Stomach smooth muscle (tissue), 2 donors: Measurements from ENCODE around the gene ANGPTL4.
"Not testable (repeated sequence)": the region's sequence is repeated elsewhere in the genome, so short reads cannot be mapped to it uniquely, and the experiment has no call there.

Experiments
- H3K27ac ChIP-seq: one replicate; pipeline ENCODE4 v1.7.0; 2013; ENCODE audit warnings: mild to moderate bottlenecking, low read length, inconsistent platforms
- H3K27me3 ChIP-seq, 2 donors: one replicate each; pipeline ENCODE4 v1.7.0; 2013; ENCODE audit warnings: low read length in 2 of 2; ENCODE audit not compliant: insufficient read depth in 2 of 2, control insufficient read depth in 1 of 2
- H3K36me3 ChIP-seq, 2 donors: one replicate each; pipeline ENCODE4 v1.7.0; 2013; ENCODE audit warnings: low read length in 2 of 2; ENCODE audit not compliant: control insufficient read depth in 2 of 2, insufficient read depth in 2 of 2
- H3K4me1 ChIP-seq: one replicate; pipeline ENCODE4 v1.7.0; 2013; ENCODE audit warnings: low read length; ENCODE audit not compliant: control insufficient read depth, insufficient read depth
- H3K4me3 ChIP-seq, 2 donors: one replicate each; pipeline ENCODE4 v1.7.0; 2013; ENCODE audit warnings: low read length in 2 of 2
- H3K9ac ChIP-seq, 2 donors: one replicate each; pipeline ENCODE4 v1.7.0; 2013; ENCODE audit warnings: low read length in 2 of 2, mild to moderate bottlenecking in 1 of 2
- H3K9me3 ChIP-seq, 2 donors: one replicate each; pipeline ENCODE4 v1.7.0; 2013; ENCODE audit warnings: low read length in 2 of 2; ENCODE audit not compliant: control insufficient read depth in 2 of 2
- donor health status: healthy.
- donor health status: Pancreatic carcinoma.

The ANGPTL4 gene

DNA sequence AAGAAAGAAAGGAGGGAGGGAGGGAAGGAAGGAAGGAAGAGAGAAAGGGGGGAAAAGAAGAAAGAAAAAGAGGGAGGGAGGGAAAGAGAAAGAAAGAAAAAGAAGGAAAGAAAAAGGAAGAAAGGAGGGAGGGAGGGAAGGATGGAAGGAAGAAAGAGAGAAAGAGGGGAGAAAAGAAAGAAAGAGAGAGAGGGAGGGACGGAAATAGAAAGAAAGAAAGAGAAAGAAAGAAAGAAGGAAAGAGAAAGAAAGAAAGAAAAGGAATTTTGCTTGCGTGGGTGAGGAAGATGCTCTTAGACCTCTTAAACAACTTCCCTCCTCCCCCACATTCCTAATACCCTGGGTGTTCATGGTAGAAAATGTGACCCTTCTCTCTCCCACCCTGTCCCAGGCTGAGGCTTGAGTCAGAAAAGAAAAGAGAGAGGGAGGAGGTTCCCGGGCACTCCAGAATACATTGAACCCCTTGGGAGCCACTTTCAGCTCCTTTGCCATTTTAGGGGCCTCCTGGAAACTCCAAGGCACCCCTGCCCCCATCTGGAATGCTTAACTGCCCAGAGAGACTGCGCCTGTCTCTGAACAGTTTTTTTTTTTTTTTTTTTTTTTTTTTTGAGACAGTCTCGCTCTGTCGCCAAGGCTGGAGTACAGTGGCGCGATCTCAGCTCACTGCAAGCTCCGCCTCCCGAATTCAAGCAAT is 11.7 kb upstream of the ANGPTL4 start:
- Histone ChIP-seq H3K9me3 (no peaks in the 10 kb centered on the region), H3K4me3 (peak overlapping the region in 1 of 2 donors; percentile 44), H3K9ac (no peak overlapping the region), H3K36me3 (no peaks in the 10 kb centered on the region), H3K27ac (no peak overlapping the region), H3K27me3 (peaks cover 0 to 3% of the 10 kb centered on the region in 2 donors), H3K4me1 (peaks cover 7% of the 10 kb centered on the region)

DNA sequence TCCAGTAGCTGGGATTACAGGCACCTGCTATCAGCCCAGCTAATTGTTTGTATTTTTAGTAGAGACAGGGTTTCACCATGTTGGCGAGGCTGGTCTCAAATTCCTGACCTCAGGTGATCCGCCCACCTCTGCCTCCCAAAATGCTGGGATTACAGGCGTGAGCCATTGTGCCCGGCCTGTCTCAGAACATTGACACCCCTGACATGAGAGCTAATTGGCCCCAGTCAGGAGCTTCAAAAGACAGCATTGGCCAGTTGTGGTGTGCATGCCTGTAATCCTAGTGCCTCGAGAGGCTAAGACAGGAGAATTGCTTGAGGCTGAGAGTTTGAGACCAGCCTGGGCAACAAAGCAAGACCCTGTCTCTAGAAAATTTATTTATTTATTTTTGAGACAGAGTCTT is 11.1 kb upstream of the ANGPTL4 start:
- not testable (repeated sequence) for H3K4me1 ChIP-seq, H3K27me3 ChIP-seq, H3K9me3 ChIP-seq, H3K36me3 ChIP-seq, H3K9ac ChIP-seq, H3K27ac ChIP-seq
- peak overlapping the region in 1 of 2 donors; percentile 44 for H3K4me3 ChIP-seq

DNA sequence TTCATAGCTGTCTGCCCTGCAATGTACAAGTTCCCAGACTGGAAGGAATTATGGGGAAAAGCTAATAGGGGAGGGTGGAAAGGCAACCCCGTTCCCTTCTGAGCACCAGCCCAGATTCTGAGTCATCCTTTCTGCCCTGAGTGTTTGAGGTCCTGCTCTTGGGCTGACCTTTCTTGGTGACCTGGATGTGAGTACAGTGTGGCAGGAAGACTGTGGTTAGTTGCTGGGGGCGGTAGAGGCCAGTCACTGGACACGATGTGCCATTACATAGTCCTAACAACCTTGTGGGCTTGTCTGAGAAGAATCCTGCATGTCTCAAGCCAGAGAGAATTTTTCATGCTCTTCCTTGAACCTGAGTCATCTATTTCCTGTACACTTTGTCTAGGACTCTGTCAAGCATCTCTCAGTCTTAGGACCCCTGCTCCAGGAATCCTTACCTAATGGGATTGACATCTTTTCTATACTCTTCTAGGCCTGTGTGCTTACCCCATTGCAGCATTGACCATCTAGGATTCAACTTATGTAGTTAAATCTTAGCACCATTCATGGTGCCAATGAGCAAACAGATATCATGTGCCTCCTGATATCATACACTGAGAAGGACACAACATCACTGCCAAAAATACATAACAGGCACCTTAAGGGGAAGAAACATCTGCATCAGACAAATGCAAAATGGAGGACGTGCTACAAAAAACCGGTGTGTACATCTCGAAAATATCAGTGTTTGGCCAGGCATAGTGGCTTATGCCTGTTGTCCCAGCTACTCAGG is 8.1 kb upstream of the ANGPTL4 start:
- H3K4me3 ChIP-seq, result no peak overlapping the region
- no peak overlapping the region for H3K27ac ChIP-seq
- peaks cover 0 to 3% of the 10 kb centered on the region in 2 donors for H3K27me3 ChIP-seq
- peaks cover 7% of the 10 kb centered on the region for H3K4me1 ChIP-seq
- no peaks in the 10 kb centered on the region for H3K36me3 ChIP-seq
- no peak overlapping the region for H3K9ac ChIP-seq
- H3K9me3 ChIP-seq, result no peaks in the 10 kb centered on the region

DNA sequence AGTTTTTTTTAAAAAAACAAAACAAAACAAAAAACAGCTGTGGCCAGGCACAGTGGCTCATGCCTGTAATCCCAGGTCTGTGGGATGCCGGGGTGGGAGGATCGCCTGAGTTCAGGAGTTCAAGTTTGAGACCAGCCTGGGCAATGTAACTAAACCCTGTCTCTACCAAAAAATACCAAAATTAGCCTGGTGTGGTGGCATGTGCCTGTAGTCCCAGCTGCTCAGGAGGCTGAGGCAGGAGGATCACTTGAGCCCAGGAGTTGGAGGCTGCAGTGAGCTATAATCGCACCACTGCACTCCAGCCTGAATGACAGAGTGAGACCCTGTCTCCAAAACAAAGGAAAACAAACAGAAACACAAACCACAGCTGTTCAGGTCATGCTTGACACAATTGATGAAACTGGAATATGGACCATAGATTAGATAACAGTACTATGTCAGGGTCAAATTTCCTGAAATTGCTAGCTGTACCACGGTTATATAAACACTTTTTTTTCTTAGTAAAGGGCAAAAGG is 6.9 kb upstream of the ANGPTL4 start:
- Histone ChIP-seq H3K27me3 (no peaks in the 10 kb centered on the region), H3K9me3 (no peaks in the 10 kb centered on the region), H3K36me3 (no peaks in the 10 kb centered on the region), H3K4me1 (peaks cover 12% of the 10 kb centered on the region), H3K9ac (no peak overlapping the region), H3K27ac (no peak overlapping the region), H3K4me3 (no peak overlapping the region)

DNA sequence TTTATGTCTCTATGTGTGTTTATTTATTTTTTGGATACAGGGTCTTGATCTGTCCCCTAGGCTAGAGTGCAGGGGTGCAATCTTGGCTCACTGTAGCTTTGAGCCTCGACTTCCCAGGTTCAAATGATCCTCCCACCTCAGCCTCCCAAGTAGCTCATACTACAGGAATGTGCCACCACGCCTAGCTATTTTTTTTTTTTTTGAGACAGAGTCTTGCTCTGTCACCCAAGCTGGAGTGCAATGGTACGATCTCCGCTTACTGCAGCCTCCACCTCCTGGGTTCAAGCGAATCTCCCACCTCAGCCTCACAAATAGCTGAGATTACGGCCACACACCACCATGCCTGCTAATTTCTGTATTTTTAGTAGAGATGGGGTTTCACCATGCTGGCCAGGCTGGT is 5.0 kb upstream of the ANGPTL4 start:
- Histone ChIP-seq H3K4me3 (no peak overlapping the region), H3K9me3 (no peaks in the 10 kb centered on the region), H3K36me3 (no peaks in the 10 kb centered on the region), H3K27me3 (no peaks in the 10 kb centered on the region), H3K9ac (no peak overlapping the region), H3K27ac (no peak overlapping the region), H3K4me1 (peaks cover 19% of the 10 kb centered on the region)

DNA sequence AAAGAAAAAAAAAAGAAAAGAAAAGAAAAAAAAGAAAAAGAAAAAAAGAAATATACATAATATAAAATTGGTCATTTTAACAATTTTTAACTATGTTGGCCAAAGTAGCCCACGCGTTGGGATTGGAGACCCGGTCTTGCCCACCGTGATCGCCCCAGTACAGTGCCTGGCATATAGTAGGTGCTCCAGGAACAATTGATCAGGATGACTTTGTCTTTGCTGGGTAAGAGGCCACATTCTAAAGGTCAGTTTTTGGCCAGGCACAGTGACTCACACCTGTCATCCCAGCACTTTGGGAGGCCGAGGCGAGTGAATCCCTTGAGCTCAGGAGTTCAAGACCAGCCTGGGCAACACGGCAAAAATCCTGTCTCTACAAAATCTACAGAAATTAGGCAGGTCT is 3.8 kb upstream of the ANGPTL4 start:
- Histone ChIP-seq H3K27ac (no peak overlapping the region), H3K36me3 (no peaks in the 10 kb centered on the region), H3K9me3 (no peaks in the 10 kb centered on the region), H3K27me3 (no peaks in the 10 kb centered on the region), H3K9ac (no peak overlapping the region), H3K4me1 (peaks cover 26% of the 10 kb centered on the region), H3K4me3 (no peak overlapping the region)

DNA sequence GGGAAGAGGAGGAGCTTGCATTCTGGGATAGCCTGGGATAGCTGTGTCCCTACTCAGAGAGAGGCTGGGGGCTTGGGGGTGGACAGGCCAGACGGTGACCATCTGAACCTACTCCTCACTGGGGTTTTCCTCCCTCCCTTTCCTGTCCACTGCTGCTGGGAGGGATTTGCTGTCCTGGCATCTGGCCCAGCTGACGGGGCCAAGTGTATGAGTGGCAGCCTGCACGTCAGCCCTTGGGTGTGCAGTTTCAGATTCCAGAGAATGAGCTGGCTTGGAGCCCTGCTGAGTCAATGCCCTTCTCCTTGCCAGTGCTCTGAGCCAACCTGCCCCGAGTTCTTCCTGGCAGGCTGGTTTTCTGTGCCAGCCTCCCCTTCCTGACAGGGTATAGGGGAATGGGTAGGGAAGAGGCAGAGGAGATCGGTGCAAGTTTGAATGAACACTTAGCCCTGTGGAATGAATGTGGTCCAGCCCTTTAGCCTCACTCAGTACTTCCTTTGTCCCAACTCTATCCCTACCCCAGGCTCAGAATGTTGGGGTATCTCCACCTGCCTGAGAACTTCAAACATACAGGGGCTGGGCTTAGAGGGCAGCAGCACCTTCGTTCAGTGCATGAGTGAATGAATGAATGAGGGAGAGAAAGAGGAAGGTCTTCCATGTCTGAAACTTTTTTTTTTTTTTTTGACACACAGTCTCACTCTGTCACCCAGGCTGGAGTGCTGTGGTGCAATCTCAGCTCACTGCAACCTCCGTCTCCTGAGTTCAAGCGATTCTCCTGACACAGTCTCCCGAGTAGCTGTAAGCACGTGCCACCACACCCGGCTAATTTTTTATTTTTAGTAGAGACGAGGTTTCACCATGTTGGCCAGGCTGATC is 1.8 kb upstream of the ANGPTL4 start:
- peak overlapping the region; percentile 76 for H3K27ac ChIP-seq
- H3K4me1 ChIP-seq, result peaks cover 40% of the 10 kb centered on the region
- H3K9me3 ChIP-seq, result no peaks in the 10 kb centered on the region
- H3K27me3 ChIP-seq, result no peaks in the 10 kb centered on the region
- H3K9ac ChIP-seq, result peak overlapping the region; percentile 21 to 52
- H3K4me3 ChIP-seq, result peak overlapping the region; percentile 47 to 53
- no peaks in the 10 kb centered on the region for H3K36me3 ChIP-seq

DNA sequence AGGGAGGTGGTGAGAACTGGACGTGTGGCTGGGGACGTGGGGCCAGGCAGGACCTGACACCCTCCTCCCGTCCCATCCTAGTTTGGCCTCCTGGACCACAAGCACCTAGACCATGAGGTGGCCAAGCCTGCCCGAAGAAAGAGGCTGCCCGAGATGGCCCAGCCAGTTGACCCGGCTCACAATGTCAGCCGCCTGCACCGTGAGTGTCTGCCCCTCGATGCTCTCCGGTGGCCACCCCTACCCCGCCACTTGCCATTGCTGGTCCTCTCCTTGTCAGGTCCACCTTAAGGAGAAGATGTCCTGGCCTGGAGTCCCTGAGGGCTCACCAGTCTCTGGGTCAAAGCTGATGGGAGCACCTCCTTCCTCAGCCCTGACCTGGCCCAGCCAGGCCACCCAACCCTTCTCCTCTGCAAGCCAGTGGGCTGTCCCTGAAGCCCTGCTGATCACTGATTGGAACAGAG is 2.2 kb downstream of the ANGPTL4 start:
- no peaks in the 10 kb centered on the region for H3K9me3 ChIP-seq
- peak overlapping the region in 1 of 2 donors; percentile 17 for H3K4me3 ChIP-seq
- peaks cover 57% of the 10 kb centered on the region for H3K4me1 ChIP-seq
- no peak overlapping the region for H3K9ac ChIP-seq
- H3K36me3 ChIP-seq, result peaks cover 3 to 6% of the 10 kb centered on the region in 2 donors
- no peaks in the 10 kb centered on the region for H3K27me3 ChIP-seq
- H3K27ac ChIP-seq, result peak overlapping the region; percentile 76

DNA sequence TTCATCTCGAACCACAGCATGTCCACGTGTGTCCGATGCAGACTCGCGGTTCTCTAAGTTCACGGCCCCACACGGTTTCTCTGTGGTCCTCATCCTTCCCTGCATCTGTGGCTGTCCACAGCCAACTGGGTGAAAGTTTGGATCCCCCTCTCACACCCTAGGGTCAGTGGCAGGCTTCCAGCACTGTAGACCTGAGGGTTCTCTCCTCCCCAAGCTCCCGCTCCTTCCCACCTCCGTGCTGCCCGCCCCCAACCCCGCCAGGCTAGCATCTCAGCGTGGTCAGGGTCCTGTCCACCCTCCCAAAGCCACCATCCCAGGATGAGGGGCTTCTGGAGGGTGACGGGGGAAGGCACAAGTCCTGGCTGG is 3.0 kb downstream of the ANGPTL4 start:
- peak overlapping the region; percentile 62 to 65 for H3K4me3 ChIP-seq
- H3K27me3 ChIP-seq, result no peaks in the 10 kb centered on the region
- no peaks in the 10 kb centered on the region for H3K9me3 ChIP-seq
- peaks cover 6 to 8% of the 10 kb centered on the region in 2 donors for H3K36me3 ChIP-seq
- H3K4me1 ChIP-seq, result peaks cover 54% of the 10 kb centered on the region
- H3K9ac ChIP-seq, result peak overlapping the region; percentile 36 to 57
- peak overlapping the region; percentile 76 for H3K27ac ChIP-seq

DNA sequence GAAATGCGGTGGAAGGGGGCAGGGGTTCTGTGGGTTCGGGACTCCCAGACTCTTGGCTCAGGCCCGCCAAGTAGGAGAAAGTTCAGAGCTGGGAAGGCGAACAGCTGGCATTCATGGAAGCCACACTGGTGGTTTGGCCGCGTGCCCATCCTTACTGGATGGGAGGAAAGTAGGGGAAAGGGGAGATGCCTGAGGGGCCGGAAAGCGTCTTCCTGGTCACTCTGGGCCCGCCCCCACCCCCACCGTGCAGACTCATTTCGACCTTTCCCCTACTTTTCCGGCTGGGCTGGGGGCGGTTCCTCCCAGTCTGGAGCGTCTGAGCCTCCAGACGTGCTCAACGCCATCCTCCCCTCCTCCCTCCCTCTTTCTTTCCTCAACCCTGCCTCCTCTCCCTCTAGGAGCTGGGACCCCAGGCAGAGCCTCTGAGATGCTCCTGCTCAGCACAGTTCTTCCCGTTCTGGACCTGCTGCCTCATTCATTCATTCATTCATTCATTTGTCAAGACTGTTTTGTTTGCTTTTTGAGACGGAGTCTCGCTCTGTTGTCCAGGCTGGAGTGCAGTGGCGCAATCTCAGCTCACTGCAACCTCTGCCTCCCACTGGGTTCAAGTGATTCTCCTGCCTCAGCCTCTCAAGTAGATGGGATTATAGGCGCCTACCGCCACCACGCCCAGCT is 3.5 kb downstream of the ANGPTL4 start:
- Histone ChIP-seq H3K9me3 (no peaks in the 10 kb centered on the region), H3K27ac (peak overlapping the region; percentile 76), H3K27me3 (no peaks in the 10 kb centered on the region), H3K4me3 (peak overlapping the region; percentile 62 to 65), H3K36me3 (peaks cover 6 to 8% of the 10 kb centered on the region in 2 donors), H3K4me1 (peaks cover 49% of the 10 kb centered on the region), H3K9ac (peak overlapping the region; percentile 36 to 57)
